Measurements from ENCODE around the gene SHQ1.
A peak's percentile ranks its signal among the peaks of the same experiment; 100 is the strongest.

The SHQ1 gene

DNA sequence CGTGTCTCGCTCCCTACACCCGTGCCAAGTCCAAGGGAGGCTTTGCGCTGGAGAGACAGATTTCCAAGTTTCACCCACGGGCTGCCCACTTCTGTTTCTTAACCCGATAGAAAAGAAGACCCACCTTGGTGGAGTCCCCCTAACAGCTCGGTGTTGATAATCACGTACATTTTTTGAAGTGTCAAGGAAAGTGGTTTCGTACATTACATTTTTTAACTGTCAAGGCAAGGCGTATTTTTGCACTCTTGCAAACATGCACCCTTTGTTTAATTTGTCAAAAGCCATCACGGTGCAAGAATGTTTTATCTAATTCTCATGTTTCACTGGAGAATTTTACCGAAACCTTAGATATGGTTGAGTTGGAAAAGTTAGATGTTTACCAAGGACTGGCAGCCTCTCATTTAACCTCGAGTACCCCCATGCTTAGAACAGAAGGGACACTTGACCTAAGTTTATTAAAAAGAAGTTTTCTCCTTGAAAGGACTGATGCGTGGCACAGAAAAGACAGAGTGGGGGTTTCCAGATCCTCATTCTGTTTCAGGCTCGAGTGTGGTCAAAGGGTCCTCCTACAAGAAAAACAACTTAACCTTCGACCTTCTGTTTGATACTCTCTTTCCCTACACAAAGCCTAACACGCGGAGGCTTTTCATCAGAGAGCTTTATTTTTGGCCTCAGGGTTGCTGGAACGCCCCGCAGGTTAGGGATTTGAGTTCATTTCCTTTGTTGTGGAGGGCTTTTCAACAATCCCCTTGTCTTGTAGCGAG lies 40.5 kb upstream of the SHQ1 start:
- no peak overlapping the region for H3K9ac ChIP-seq (ENCODE audit: low read depth, low read length)
- peak overlapping the region; percentile 53 for H3K27ac ChIP-seq (ENCODE audit: low read depth, low read length)
- peaks cover 18% of the 10 kb centered on the region for H3K4me1 ChIP-seq (ENCODE audit: control insufficient read depth, insufficient read depth, low read length)
- peak overlapping the region; percentile 71 for H3K4me3 ChIP-seq (ENCODE audit: low read depth, low read length)
- H3K36me3 ChIP-seq (ENCODE audit: control insufficient read depth, insufficient read depth, low read length): no peaks in the 10 kb centered on the region
- H3K27me3 ChIP-seq (ENCODE audit: control insufficient read depth, insufficient read depth, low read length): peaks cover 45% of the 10 kb centered on the region
- H3K9me3 ChIP-seq (ENCODE audit: control insufficient read depth, insufficient read depth, low read length): no peaks in the 10 kb centered on the region

DNA sequence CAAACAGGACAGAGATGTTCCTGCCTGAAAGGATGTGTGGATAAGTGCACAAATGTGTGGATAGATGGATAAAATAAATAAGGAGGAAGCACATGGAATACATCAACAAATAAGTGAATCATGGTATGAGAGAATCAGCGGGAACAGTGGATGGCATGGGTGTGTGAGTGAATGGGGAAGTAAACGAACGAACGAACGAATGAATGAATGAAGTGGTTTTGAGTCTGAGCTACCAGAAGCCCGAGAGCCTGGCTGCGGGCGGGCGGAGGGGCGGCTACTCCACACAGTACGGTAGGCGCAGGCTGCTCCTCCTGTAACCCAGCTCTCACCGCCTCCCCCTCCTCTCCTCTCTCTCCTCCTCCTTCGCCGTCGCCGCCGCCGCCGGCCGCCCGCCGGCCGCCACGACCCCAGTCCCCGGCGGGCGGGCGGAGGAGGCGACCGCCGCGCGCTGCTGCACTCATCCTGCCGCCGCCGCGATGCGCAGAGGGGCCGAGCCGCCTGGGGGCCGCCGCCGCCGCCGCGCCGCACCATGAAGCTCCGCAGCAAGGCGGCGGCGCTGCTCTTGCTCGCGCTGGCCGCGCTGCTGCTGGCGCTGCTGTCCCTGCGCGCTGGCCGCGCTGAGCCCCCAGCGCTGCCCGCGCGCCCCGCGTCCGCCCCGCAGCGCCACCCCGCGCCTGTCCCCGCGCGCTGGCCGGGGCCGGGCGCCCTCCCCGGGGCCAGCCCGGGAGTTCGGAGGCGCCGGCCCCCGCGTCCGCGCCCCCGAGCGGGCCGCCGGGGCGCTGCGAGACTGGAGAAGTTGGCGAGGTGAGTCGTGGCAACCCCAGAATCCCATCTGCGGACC lies 39.7 kb upstream of the SHQ1 start, which contains the start of gene GXYLT2:
Gene GXYLT2 (plus strand): TSS at position 342 of the 841 bp plus-strand sequence. CDS start 188 bp downstream, at position 530.
- Histone ChIP-seq H3K27ac (ENCODE audit: low read depth, low read length) (peak within 1 kb of the TSS; percentile 53), H3K9ac (ENCODE audit: low read depth, low read length) (peak within 1 kb of the TSS; percentile 23; the same call in 1 of the 2 replicates), H3K9me3 (ENCODE audit: control insufficient read depth, insufficient read depth, low read length) (no peaks in the 10 kb centered on the region), H3K36me3 (ENCODE audit: control insufficient read depth, insufficient read depth, low read length) (no peaks in the 10 kb centered on the region), H3K4me1 (ENCODE audit: control insufficient read depth, insufficient read depth, low read length) (peaks cover 15% of the 10 kb centered on the region), H3K27me3 (ENCODE audit: control insufficient read depth, insufficient read depth, low read length) (peaks cover 45% of the 10 kb centered on the region), H3K4me3 (ENCODE audit: low read depth, low read length) (peak within 1 kb of the TSS; percentile 71)

GRCh38 chr3:72887343-72887704 lies 39.1 kb upstream of the SHQ1 start:
- H3K27me3 ChIP-seq (ENCODE audit: control insufficient read depth, insufficient read depth, low read length): peaks cover 45% of the 10 kb centered on the region
- no peaks in the 10 kb centered on the region for H3K9me3 ChIP-seq (ENCODE audit: control insufficient read depth, insufficient read depth, low read length)
- H3K9ac ChIP-seq (ENCODE audit: low read depth, low read length): peak overlapping the region; percentile 23; the same call in 1 of the 2 replicates
- H3K4me3 ChIP-seq (ENCODE audit: low read depth, low read length): peak overlapping the region; percentile 71
- H3K27ac ChIP-seq (ENCODE audit: low read depth, low read length): no peak overlapping the region
- no peaks in the 10 kb centered on the region for H3K36me3 ChIP-seq (ENCODE audit: control insufficient read depth, insufficient read depth, low read length)
- H3K4me1 ChIP-seq (ENCODE audit: control insufficient read depth, insufficient read depth, low read length): peaks cover 14% of the 10 kb centered on the region

- H3K27ac ChIP-seq (ENCODE audit: low read depth, low read length): no peak overlapping the region
- no peaks in the 10 kb centered on the region for H3K27me3 ChIP-seq (ENCODE audit: control insufficient read depth, insufficient read depth, low read length)
- no peak overlapping the region for H3K9ac ChIP-seq (ENCODE audit: low read depth, low read length)
- H3K36me3 ChIP-seq (ENCODE audit: control insufficient read depth, insufficient read depth, low read length): no peaks in the 10 kb centered on the region
- no peaks in the 10 kb centered on the region for H3K9me3 ChIP-seq (ENCODE audit: control insufficient read depth, insufficient read depth, low read length)
- H3K4me1 ChIP-seq (ENCODE audit: control insufficient read depth, insufficient read depth, low read length): no peaks in the 10 kb centered on the region
- no peak overlapping the region for H3K4me3 ChIP-seq (ENCODE audit: low read depth, low read length)
Observed at GRCh38 chr3:72872183-72872582, 23.9 kb upstream of the SHQ1 start.

DNA sequence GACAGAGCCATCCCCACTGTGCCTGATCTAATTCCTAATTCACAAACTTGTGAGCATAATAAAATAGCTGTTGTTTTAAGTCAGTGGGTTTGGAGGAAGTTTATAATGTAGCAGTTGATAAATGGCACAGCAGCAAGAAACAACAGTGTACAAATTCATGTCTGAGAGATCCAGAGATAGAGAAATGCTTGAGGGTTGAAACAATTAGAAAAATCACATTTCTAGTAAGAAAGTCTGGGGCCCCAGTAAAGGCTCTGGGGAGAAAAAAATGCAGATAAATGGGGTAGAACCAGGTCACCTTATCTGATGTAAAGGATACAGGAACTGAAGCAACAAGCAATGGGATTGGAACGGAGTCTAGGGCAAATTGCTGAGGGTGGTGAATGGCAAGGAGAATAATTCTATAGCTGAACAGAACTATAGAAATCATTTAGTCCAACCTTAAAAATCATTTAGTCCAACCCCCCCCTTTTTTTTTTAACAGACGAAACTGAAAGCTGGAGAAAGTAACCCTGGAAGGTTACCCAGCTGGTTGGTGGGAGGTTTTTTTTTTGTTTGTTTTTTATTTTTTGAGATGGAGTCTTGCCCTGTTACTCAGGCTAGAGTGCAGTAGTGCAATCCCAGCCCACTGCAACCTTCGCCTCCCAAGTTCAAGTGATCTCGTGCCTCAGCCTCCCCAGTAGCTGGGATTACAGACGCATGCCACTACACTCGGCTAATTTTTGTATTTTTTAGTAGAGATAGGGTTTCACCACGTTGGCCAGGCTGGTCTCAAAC lies 14.3 kb upstream of the SHQ1 start:
- H3K27ac ChIP-seq (ENCODE audit: low read depth, low read length): no peak overlapping the region
- no peaks in the 10 kb centered on the region for H3K36me3 ChIP-seq (ENCODE audit: control insufficient read depth, insufficient read depth, low read length)
- H3K4me3 ChIP-seq (ENCODE audit: low read depth, low read length): no peak overlapping the region
- no peak overlapping the region for H3K9ac ChIP-seq (ENCODE audit: low read depth, low read length)
- H3K4me1 ChIP-seq (ENCODE audit: control insufficient read depth, insufficient read depth, low read length): no peaks in the 10 kb centered on the region
- H3K27me3 ChIP-seq (ENCODE audit: control insufficient read depth, insufficient read depth, low read length): no peaks in the 10 kb centered on the region
- H3K9me3 ChIP-seq (ENCODE audit: control insufficient read depth, insufficient read depth, low read length): no peaks in the 10 kb centered on the region

GRCh38 chr3:72860846-72861245 lies 12.6 kb upstream of the SHQ1 start:
- no peak overlapping the region for H3K27ac ChIP-seq (ENCODE audit: low read depth, low read length)
- no peaks in the 10 kb centered on the region for H3K9me3 ChIP-seq (ENCODE audit: control insufficient read depth, insufficient read depth, low read length)
- no peaks in the 10 kb centered on the region for H3K4me1 ChIP-seq (ENCODE audit: control insufficient read depth, insufficient read depth, low read length)
- no peaks in the 10 kb centered on the region for H3K36me3 ChIP-seq (ENCODE audit: control insufficient read depth, insufficient read depth, low read length)
- no peak overlapping the region for H3K4me3 ChIP-seq (ENCODE audit: low read depth, low read length)
- no peak overlapping the region for H3K9ac ChIP-seq (ENCODE audit: low read depth, low read length)
- no peaks in the 10 kb centered on the region for H3K27me3 ChIP-seq (ENCODE audit: control insufficient read depth, insufficient read depth, low read length)

DNA sequence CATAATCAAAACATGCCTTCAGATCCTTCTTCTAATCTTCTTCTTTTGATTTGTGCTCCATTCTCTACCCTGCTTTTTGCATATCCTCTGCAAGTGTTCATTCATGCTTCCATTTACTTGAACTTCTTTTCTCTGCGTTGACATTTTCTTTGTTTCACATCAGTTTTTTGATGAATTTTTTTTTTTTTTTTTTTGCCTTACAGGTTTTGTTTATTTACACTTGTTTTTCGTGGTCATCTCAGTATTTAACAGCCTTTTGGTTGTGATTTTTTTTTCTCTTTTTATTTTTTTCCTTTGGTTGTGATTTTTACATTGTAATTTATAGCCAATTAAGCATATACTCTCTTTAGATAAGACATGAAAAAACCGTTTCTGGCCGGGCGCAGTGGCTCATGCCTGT lies 11.8 kb upstream of the SHQ1 start:
- H3K9ac ChIP-seq (ENCODE audit: low read depth, low read length): no peak overlapping the region
- no peaks in the 10 kb centered on the region for H3K27me3 ChIP-seq (ENCODE audit: control insufficient read depth, insufficient read depth, low read length)
- no peaks in the 10 kb centered on the region for H3K4me1 ChIP-seq (ENCODE audit: control insufficient read depth, insufficient read depth, low read length)
- no peaks in the 10 kb centered on the region for H3K9me3 ChIP-seq (ENCODE audit: control insufficient read depth, insufficient read depth, low read length)
- no peak overlapping the region for H3K4me3 ChIP-seq (ENCODE audit: low read depth, low read length)
- no peak overlapping the region for H3K27ac ChIP-seq (ENCODE audit: low read depth, low read length)
- H3K36me3 ChIP-seq (ENCODE audit: control insufficient read depth, insufficient read depth, low read length): no peaks in the 10 kb centered on the region

GRCh38 chr3:72855001-72855400 lies 6.8 kb upstream of the SHQ1 start:
- Histone ChIP-seq H3K27me3 (ENCODE audit: control insufficient read depth, insufficient read depth, low read length) (no peaks in the 10 kb centered on the region), H3K4me1 (ENCODE audit: control insufficient read depth, insufficient read depth, low read length) (no peaks in the 10 kb centered on the region), H3K4me3 (ENCODE audit: low read depth, low read length) (no peak overlapping the region), H3K9ac (ENCODE audit: low read depth, low read length) (no peak overlapping the region), H3K9me3 (ENCODE audit: control insufficient read depth, insufficient read depth, low read length) (no peaks in the 10 kb centered on the region), H3K27ac (ENCODE audit: low read depth, low read length) (no peak overlapping the region), H3K36me3 (ENCODE audit: control insufficient read depth, insufficient read depth, low read length) (no peaks in the 10 kb centered on the region)

GRCh38 chr3:72848703-72849081 lies 447 bp upstream of the SHQ1 start:
- Histone ChIP-seq H3K4me3 (ENCODE audit: low read depth, low read length) (peak overlapping the region; percentile 78), H3K27ac (ENCODE audit: low read depth, low read length) (no peak overlapping the region), H3K9me3 (ENCODE audit: control insufficient read depth, insufficient read depth, low read length) (no peaks in the 10 kb centered on the region), H3K27me3 (ENCODE audit: control insufficient read depth, insufficient read depth, low read length) (peaks cover 26% of the 10 kb centered on the region), H3K9ac (ENCODE audit: low read depth, low read length) (no peak overlapping the region), H3K36me3 (ENCODE audit: control insufficient read depth, insufficient read depth, low read length) (no peaks in the 10 kb centered on the region), H3K4me1 (ENCODE audit: control insufficient read depth, insufficient read depth, low read length) (peaks cover 7% of the 10 kb centered on the region)

DNA sequence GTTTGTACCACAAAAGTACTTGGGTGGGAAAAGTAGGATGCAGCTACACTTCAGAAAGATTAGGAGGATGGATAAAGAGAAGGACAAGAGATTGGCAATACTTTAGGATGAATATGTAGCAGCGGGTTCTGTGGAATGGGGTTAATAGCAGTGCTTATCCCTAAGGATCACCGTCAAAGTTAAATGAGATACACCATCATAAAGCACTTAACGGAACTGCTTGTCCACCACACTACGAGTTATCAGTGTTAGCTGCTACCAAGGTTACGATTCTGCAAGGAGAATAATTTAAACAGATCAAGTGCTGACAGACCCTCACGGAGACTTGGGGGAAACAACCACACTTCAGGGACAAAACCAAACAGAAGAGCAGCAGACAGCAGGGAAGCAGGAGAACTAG lies 963 bp downstream of the SHQ1 start:
- Histone ChIP-seq H3K9me3 (ENCODE audit: control insufficient read depth, insufficient read depth, low read length) (no peaks in the 10 kb centered on the region), H3K4me3 (ENCODE audit: low read depth, low read length) (peak overlapping the region; percentile 78), H3K27ac (ENCODE audit: low read depth, low read length) (no peak overlapping the region), H3K9ac (ENCODE audit: low read depth, low read length) (no peak overlapping the region), H3K36me3 (ENCODE audit: control insufficient read depth, insufficient read depth, low read length) (no peaks in the 10 kb centered on the region), H3K4me1 (ENCODE audit: control insufficient read depth, insufficient read depth, low read length) (peaks cover 7% of the 10 kb centered on the region), H3K27me3 (ENCODE audit: control insufficient read depth, insufficient read depth, low read length) (peaks cover 26% of the 10 kb centered on the region)
